ENCODE data around the gene SH3PXD2A.
A peak's percentile ranks its signal among the peaks of the same experiment; 100 is the strongest.

SH3PXD2A gene

GRCh38 chr10:103835096-103836050, 20.0 kb downstream of the SH3PXD2A start:
- H3K27me3 ChIP-seq (ENCODE audit: control insufficient read depth, insufficient read depth, low read length) = no peaks in the 10 kb centered on the region
- no peak overlapping the region for H3K4me3 ChIP-seq (ENCODE audit: low read length)
- no peak overlapping the region for H3K9ac ChIP-seq (ENCODE audit: low read length)
- H3K27ac ChIP-seq (ENCODE audit: low read depth, low read length) = no peak overlapping the region
- no peaks in the 10 kb centered on the region for H3K36me3 ChIP-seq (ENCODE audit: control insufficient read depth, insufficient read depth, low read length)
- peaks cover 13% of the 10 kb centered on the region for H3K4me1 ChIP-seq (ENCODE audit: control insufficient read depth, insufficient read depth, low read length)

- no peak overlapping the region for H3K9ac ChIP-seq (ENCODE audit: low read length)
- H3K4me1 ChIP-seq (ENCODE audit: control insufficient read depth, insufficient read depth, low read length) = peaks cover 13% of the 10 kb centered on the region
- no peaks in the 10 kb centered on the region for H3K27me3 ChIP-seq (ENCODE audit: control insufficient read depth, insufficient read depth, low read length)
- no peak overlapping the region for H3K4me3 ChIP-seq (ENCODE audit: low read length)
- H3K27ac ChIP-seq (ENCODE audit: low read depth, low read length) = peak overlapping the region; percentile 41
- H3K36me3 ChIP-seq (ENCODE audit: control insufficient read depth, insufficient read depth, low read length) = no peaks in the 10 kb centered on the region
Measured at GRCh38 chr10:103834436-103835095, 20.8 kb downstream of the SH3PXD2A start.

- no peak overlapping the region for H3K9ac ChIP-seq (ENCODE audit: low read length)
- H3K4me3 ChIP-seq (ENCODE audit: low read length) = no peak overlapping the region
- peak overlapping the region; percentile 41 for H3K27ac ChIP-seq (ENCODE audit: low read depth, low read length)
- H3K27me3 ChIP-seq (ENCODE audit: control insufficient read depth, insufficient read depth, low read length) = no peaks in the 10 kb centered on the region
- no peaks in the 10 kb centered on the region for H3K36me3 ChIP-seq (ENCODE audit: control insufficient read depth, insufficient read depth, low read length)
- H3K4me1 ChIP-seq (ENCODE audit: control insufficient read depth, insufficient read depth, low read length) = peaks cover 13% of the 10 kb centered on the region
Measured at GRCh38 chr10:103833731-103834365, 21.5 kb downstream of the SH3PXD2A start.

GRCh38 chr10:103832806-103833205, 22.6 kb downstream of the SH3PXD2A start:
- Histone ChIP-seq H3K9ac (ENCODE audit: low read length) (no peak overlapping the region), H3K4me3 (ENCODE audit: low read length) (no peak overlapping the region), H3K4me1 (ENCODE audit: control insufficient read depth, insufficient read depth, low read length) (peaks cover 13% of the 10 kb centered on the region), H3K36me3 (ENCODE audit: control insufficient read depth, insufficient read depth, low read length) (no peaks in the 10 kb centered on the region), H3K27me3 (ENCODE audit: control insufficient read depth, insufficient read depth, low read length) (no peaks in the 10 kb centered on the region), H3K27ac (ENCODE audit: low read depth, low read length) (no peak overlapping the region)

- Histone ChIP-seq H3K9ac (ENCODE audit: low read length) (no peak overlapping the region), H3K27ac (ENCODE audit: low read depth, low read length) (no peak overlapping the region)
Measured at GRCh38 chr10:103829838-103830465, 25.4 kb downstream of the SH3PXD2A start.

GRCh38 chr10:103829278-103829677, 26.1 kb downstream of the SH3PXD2A start:
- no peaks in the 10 kb centered on the region for H3K36me3 ChIP-seq (ENCODE audit: control insufficient read depth, insufficient read depth, low read length)
- no peak overlapping the region for H3K27ac ChIP-seq (ENCODE audit: low read depth, low read length)
- H3K4me1 ChIP-seq (ENCODE audit: control insufficient read depth, insufficient read depth, low read length) = no peaks in the 10 kb centered on the region
- H3K9ac ChIP-seq (ENCODE audit: low read length) = no peak overlapping the region
- no peaks in the 10 kb centered on the region for H3K27me3 ChIP-seq (ENCODE audit: control insufficient read depth, insufficient read depth, low read length)
- H3K4me3 ChIP-seq (ENCODE audit: low read length) = no peak overlapping the region

More at GRCh38 chr10:103829838-103830465, 25.4 kb downstream of the SH3PXD2A start:
- H3K27me3 ChIP-seq (ENCODE audit: control insufficient read depth, insufficient read depth, low read length) = no peaks in the 10 kb centered on the region
- no peaks in the 10 kb centered on the region for H3K36me3 ChIP-seq (ENCODE audit: control insufficient read depth, insufficient read depth, low read length)
- H3K4me3 ChIP-seq (ENCODE audit: low read length) = no peak overlapping the region
- peaks cover 4% of the 10 kb centered on the region for H3K4me1 ChIP-seq (ENCODE audit: control insufficient read depth, insufficient read depth, low read length)

GRCh38 chr10:103828587-103829197, 26.7 kb downstream of the SH3PXD2A start:
- Histone ChIP-seq H3K4me3 (ENCODE audit: low read length) (no peak overlapping the region), H3K36me3 (ENCODE audit: control insufficient read depth, insufficient read depth, low read length) (no peaks in the 10 kb centered on the region), H3K4me1 (ENCODE audit: control insufficient read depth, insufficient read depth, low read length) (no peaks in the 10 kb centered on the region), H3K27me3 (ENCODE audit: control insufficient read depth, insufficient read depth, low read length) (no peaks in the 10 kb centered on the region), H3K27ac (ENCODE audit: low read depth, low read length) (no peak overlapping the region), H3K9ac (ENCODE audit: low read length) (no peak overlapping the region)

GRCh38 chr10:103828107-103828506, 27.3 kb downstream of the SH3PXD2A start:
- Histone ChIP-seq H3K27ac (ENCODE audit: low read depth, low read length) (no peak overlapping the region), H3K9ac (ENCODE audit: low read length) (no peak overlapping the region), H3K4me1 (ENCODE audit: control insufficient read depth, insufficient read depth, low read length) (no peaks in the 10 kb centered on the region), H3K4me3 (ENCODE audit: low read length) (no peak overlapping the region), H3K27me3 (ENCODE audit: control insufficient read depth, insufficient read depth, low read length) (no peaks in the 10 kb centered on the region), H3K36me3 (ENCODE audit: control insufficient read depth, insufficient read depth, low read length) (no peaks in the 10 kb centered on the region)

- Histone ChIP-seq H3K27ac (ENCODE audit: low read depth, low read length) (no peak overlapping the region), H3K4me3 (ENCODE audit: low read length) (no peak overlapping the region)
Measured at GRCh38 chr10:103826885-103827284, 28.5 kb downstream of the SH3PXD2A start.

GRCh38 chr10:103824281-103824680, 31.1 kb downstream of the SH3PXD2A start:
- H3K27ac ChIP-seq (ENCODE audit: low read depth, low read length) = no peak overlapping the region
- H3K4me3 ChIP-seq (ENCODE audit: low read length) = no peak overlapping the region
- no peaks in the 10 kb centered on the region for H3K27me3 ChIP-seq (ENCODE audit: control insufficient read depth, insufficient read depth, low read length)
- no peaks in the 10 kb centered on the region for H3K4me1 ChIP-seq (ENCODE audit: control insufficient read depth, insufficient read depth, low read length)
- no peak overlapping the region for H3K9ac ChIP-seq (ENCODE audit: low read length)
- H3K36me3 ChIP-seq (ENCODE audit: control insufficient read depth, insufficient read depth, low read length) = no peaks in the 10 kb centered on the region

More at GRCh38 chr10:103826885-103827284, 28.5 kb downstream of the SH3PXD2A start:
- Histone ChIP-seq H3K36me3 (ENCODE audit: control insufficient read depth, insufficient read depth, low read length) (no peaks in the 10 kb centered on the region), H3K27me3 (ENCODE audit: control insufficient read depth, insufficient read depth, low read length) (no peaks in the 10 kb centered on the region), H3K4me1 (ENCODE audit: control insufficient read depth, insufficient read depth, low read length) (no peaks in the 10 kb centered on the region), H3K9ac (ENCODE audit: low read length) (no peak overlapping the region)

GRCh38 chr10:103823706-103824272, 31.6 kb downstream of the SH3PXD2A start:
- Histone ChIP-seq H3K27me3 (ENCODE audit: control insufficient read depth, insufficient read depth, low read length) (no peaks in the 10 kb centered on the region), H3K4me3 (ENCODE audit: low read length) (no peak overlapping the region), H3K27ac (ENCODE audit: low read depth, low read length) (no peak overlapping the region), H3K4me1 (ENCODE audit: control insufficient read depth, insufficient read depth, low read length) (no peaks in the 10 kb centered on the region), H3K9ac (ENCODE audit: low read length) (no peak overlapping the region), H3K36me3 (ENCODE audit: control insufficient read depth, insufficient read depth, low read length) (no peaks in the 10 kb centered on the region)

Measured in rectal smooth muscle tissue (tissue), 1 donor.